ENCODE data around the gene ROMO1. TPM values are rescaled to one million over a fixed set of nuclear protein-coding genes. Genes with fewer than 3 reads are reported as not detected.
"Not testable (repeated sequence)": the region's sequence is repeated elsewhere in the genome, so short reads cannot be mapped to it uniquely, and the experiment has no call there.

The ROMO1 gene
- total and polyA plus RNA-seq, 2 experiments from 2014 or later, result 285 to 634 TPM

GRCh38 chr20:35720165-35721123 is 21.2 kb downstream of the ROMO1 start:
- no peak overlapping the region for H2AFZ ChIP-seq
- H3K4me3 ChIP-seq, result no peak overlapping the region
- peaks cover 100% of the 10 kb centered on the region for H4K20me1 ChIP-seq (ENCODE audit: insufficient read depth, poor library complexity, severe bottlenecking)
- peaks cover 9% of the 10 kb centered on the region for H3K36me3 ChIP-seq (replicated peaks; ENCODE audit: insufficient read depth, low read depth)
- TF ChIP-seq EZH2phosphoT487 (IDR thresholded peaks at IDR 0.05; ENCODE audit: low read depth, severe bottlenecking, unreplicated experiment) (no peak), EZH2 (IDR thresholded peaks at IDR 0.05; ENCODE audit: borderline replicate concordance) (no peak)
- TF ChIP-seq, protein P1, sequence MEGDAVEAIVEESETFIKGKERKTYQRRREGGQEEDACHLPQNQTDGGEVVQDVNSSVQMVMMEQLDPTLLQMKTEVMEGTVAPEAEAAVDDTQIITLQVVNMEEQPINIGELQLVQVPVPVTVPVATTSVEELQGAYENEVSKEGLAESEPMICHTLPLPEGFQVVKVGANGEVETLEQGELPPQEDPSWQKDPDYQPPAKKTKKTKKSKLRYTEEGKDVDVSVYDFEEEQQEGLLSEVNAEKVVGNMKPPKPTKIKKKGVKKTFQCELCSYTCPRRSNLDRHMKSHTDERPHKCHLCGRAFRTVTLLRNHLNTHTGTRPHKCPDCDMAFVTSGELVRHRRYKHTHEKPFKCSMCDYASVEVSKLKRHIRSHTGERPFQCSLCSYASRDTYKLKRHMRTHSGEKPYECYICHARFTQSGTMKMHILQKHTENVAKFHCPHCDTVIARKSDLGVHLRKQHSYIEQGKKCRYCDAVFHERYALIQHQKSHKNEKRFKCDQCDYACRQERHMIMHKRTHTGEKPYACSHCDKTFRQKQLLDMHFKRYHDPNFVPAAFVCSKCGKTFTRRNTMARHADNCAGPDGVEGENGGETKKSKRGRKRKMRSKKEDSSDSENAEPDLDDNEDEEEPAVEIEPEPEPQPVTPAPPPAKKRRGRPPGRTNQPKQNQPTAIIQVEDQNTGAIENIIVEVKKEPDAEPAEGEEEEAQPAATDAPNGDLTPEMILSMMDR (IDR thresholded peaks at IDR 0.05; ENCODE audit: poor library complexity), result no peak
- no peaks in the 10 kb centered on the region for H3K27me3 ChIP-seq
- no peak overlapping the region for H3K27ac ChIP-seq
- H3K79me2 ChIP-seq, result peaks cover 100% of the 10 kb centered on the region
- no peaks in the 10 kb centered on the region for H3K4me1 ChIP-seq (ENCODE audit: insufficient read depth)
- no peak overlapping the region for H3K4me2 ChIP-seq
- H3K9me3 ChIP-seq (ENCODE audit: low read depth), result no peaks in the 10 kb centered on the region
- no peak for DNase-seq (ENCODE audit: low spot score)
- WGBS (ENCODE audit: low lambda C conversion rate, missing lambda C conversion rate), result 95% methylated on average over 13 of the region's 13 CpGs
- H3K9me2 ChIP-seq (replicated peaks; ENCODE audit: insufficient read depth), result no peaks in the 10 kb centered on the region

GRCh38 chr20:35721219-35721618 is 22.0 kb downstream of the ROMO1 start:
- no peak for DNase-seq (ENCODE audit: low spot score)
- Histone ChIP-seq H3K9me3 (ENCODE audit: low read depth) (no peaks in the 10 kb centered on the region), H3K4me3 (no peak overlapping the region), H4K20me1 (ENCODE audit: insufficient read depth, poor library complexity, severe bottlenecking) (peaks cover 100% of the 10 kb centered on the region), H3K4me1 (ENCODE audit: insufficient read depth) (no peaks in the 10 kb centered on the region), H2AFZ (no peak overlapping the region), H3K27me3 (no peaks in the 10 kb centered on the region), H3K9me2 (replicated peaks; ENCODE audit: insufficient read depth) (no peaks in the 10 kb centered on the region), H3K36me3 (replicated peaks; ENCODE audit: insufficient read depth, low read depth) (peaks cover 10% of the 10 kb centered on the region), H3K4me2 (no peak overlapping the region), H3K27ac (no peak overlapping the region), H3K79me2 (peaks cover 100% of the 10 kb centered on the region)
- TF ChIP-seq EZH2phosphoT487 (IDR thresholded peaks at IDR 0.05; ENCODE audit: low read depth, severe bottlenecking, unreplicated experiment) (no peak), EZH2 (IDR thresholded peaks at IDR 0.05; ENCODE audit: borderline replicate concordance) (no peak)
- TF ChIP-seq, protein P1 (IDR thresholded peaks at IDR 0.05; ENCODE audit: poor library complexity), result no peak
- WGBS (ENCODE audit: low lambda C conversion rate, missing lambda C conversion rate), result 95% methylated on average over 3 of the region's 3 CpGs

GRCh38 chr20:35721621-35722020 is 22.4 kb downstream of the ROMO1 start:
- TF ChIP-seq, protein P1 (IDR thresholded peaks at IDR 0.05; ENCODE audit: poor library complexity), result no peak
- no peak for TF ChIP-seq EZH2 (IDR thresholded peaks at IDR 0.05; ENCODE audit: borderline replicate concordance)
- no peak for TF ChIP-seq EZH2phosphoT487 (IDR thresholded peaks at IDR 0.05; ENCODE audit: low read depth, severe bottlenecking, unreplicated experiment)
- no peaks in the 10 kb centered on the region for H3K27me3 ChIP-seq

DNA sequence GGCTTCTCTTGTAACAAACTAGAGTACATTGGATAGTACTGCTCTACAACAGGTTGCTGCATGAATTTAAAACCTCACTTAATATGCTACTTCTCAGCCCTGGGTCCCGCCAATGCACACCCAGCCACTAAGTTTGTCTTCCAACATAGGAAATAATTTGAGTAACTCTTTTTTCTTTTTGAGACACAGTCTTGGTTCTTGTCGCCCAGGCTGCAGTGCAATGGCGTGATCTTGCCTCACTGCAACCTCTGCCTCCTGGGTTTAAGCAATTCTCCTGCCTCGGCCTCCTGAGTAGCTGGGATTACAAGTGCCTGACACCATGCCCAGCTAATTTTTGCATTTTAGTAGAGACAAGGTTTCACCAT is 24.1 kb downstream of the ROMO1 start:
- H3K4me2 ChIP-seq; DNase-seq (ENCODE audit: low spot score); H3K27me3 ChIP-seq; H3K9me3 ChIP-seq (ENCODE audit: low read depth); H3K4me3 ChIP-seq; H2AFZ ChIP-seq; H3K4me1 ChIP-seq (ENCODE audit: insufficient read depth); H3K27ac ChIP-seq; H3K9me2 ChIP-seq (replicated peaks; ENCODE audit: insufficient read depth): not testable (repeated sequence)
- peaks cover 15% of the 10 kb centered on the region for H3K36me3 ChIP-seq (replicated peaks; ENCODE audit: insufficient read depth, low read depth)
- WGBS (ENCODE audit: low lambda C conversion rate, missing lambda C conversion rate), result 95% methylated on average over 4 of the region's 4 CpGs
- H3K79me2 ChIP-seq, result peaks cover 100% of the 10 kb centered on the region
- peaks cover 99% of the 10 kb centered on the region for H4K20me1 ChIP-seq (ENCODE audit: insufficient read depth, poor library complexity, severe bottlenecking)

More at GRCh38 chr20:35721621-35722020, 22.4 kb downstream of the ROMO1 start:
- H3K4me1 ChIP-seq (ENCODE audit: insufficient read depth), result no peaks in the 10 kb centered on the region
- peaks cover 100% of the 10 kb centered on the region for H4K20me1 ChIP-seq (ENCODE audit: insufficient read depth, poor library complexity, severe bottlenecking)
- H3K9me2 ChIP-seq (replicated peaks; ENCODE audit: insufficient read depth), result no peaks in the 10 kb centered on the region
- no peaks in the 10 kb centered on the region for H3K9me3 ChIP-seq (ENCODE audit: low read depth)
- H3K4me2 ChIP-seq, result no peak overlapping the region
- peaks cover 14% of the 10 kb centered on the region for H3K36me3 ChIP-seq (replicated peaks; ENCODE audit: insufficient read depth, low read depth)
- 90% methylated on average over 3 of the region's 3 CpGs for WGBS (ENCODE audit: low lambda C conversion rate, missing lambda C conversion rate)
- no peak for DNase-seq (ENCODE audit: low spot score)
- peaks cover 100% of the 10 kb centered on the region for H3K79me2 ChIP-seq
- H3K27ac ChIP-seq, result no peak overlapping the region
- H2AFZ ChIP-seq, result no peak overlapping the region
- H3K4me3 ChIP-seq, result no peak overlapping the region

DNA sequence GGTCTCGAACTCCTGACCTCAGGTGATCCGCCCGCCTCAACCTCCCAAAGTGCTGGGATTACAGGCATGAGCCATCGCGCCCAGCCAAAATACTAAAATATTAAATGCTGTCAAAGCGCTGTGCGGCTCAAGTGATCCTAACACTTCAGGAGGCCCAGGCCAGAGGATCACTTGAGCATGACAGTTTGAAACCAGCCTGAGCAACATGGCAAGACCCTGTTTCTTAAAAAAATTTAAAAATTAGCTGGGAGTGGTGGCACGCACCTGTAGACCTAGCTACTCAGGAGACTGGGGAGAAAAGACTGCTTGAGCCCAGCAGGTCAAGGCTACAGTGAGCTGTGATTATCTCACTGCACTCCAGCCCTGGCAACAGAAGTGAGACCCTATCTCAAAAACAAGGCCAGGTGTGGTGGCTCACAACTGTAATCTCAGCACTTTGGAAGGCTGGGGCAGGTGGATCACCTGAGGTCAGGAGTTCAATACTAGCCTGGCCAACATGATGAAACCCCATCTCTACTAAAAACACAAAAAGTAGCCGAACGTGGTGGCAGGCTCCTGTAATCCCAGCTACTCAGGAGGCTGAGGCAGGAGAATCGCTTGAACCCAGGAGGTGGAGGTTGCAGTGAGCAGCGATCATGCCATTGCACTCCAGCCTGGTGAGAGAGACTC is 24.6 kb downstream of the ROMO1 start:
- Histone ChIP-seq H3K36me3 (replicated peaks; ENCODE audit: insufficient read depth, low read depth) (peaks cover 15% of the 10 kb centered on the region), H3K79me2 (peaks cover 100% of the 10 kb centered on the region), H4K20me1 (ENCODE audit: insufficient read depth, poor library complexity, severe bottlenecking) (peaks cover 99% of the 10 kb centered on the region)
- not testable (repeated sequence) for H3K27ac ChIP-seq; H3K27me3 ChIP-seq; H3K9me2 ChIP-seq (replicated peaks; ENCODE audit: insufficient read depth); H3K4me1 ChIP-seq (ENCODE audit: insufficient read depth); H3K9me3 ChIP-seq (ENCODE audit: low read depth); H3K4me2 ChIP-seq; H3K4me3 ChIP-seq; H2AFZ ChIP-seq; DNase-seq (ENCODE audit: low spot score)
- 97% methylated on average over 12 of the region's 12 CpGs for WGBS (ENCODE audit: low lambda C conversion rate, missing lambda C conversion rate)
